Neuronal stem cell (in vitro differentiated cells): ENCODE measurements around the gene SESN3.

Experiments
- DNase-seq: peaks from one replicate; pipeline ENCODE4 v3.0.0-alpha.2; 2013; ENCODE audit warnings: low spot score
- H2AFZ ChIP-seq: one replicate; pipeline ENCODE4 v1.6.1; 2013; ENCODE audit warnings: mild to moderate bottlenecking, low read length, inconsistent platforms
- H2AK5ac ChIP-seq: 2 replicates; pipeline ENCODE4 v1.6.1; 2013; ENCODE audit warnings: low read depth, mild to moderate bottlenecking, inconsistent platforms, low read length, moderate library complexity, mixed read lengths
- H2BK120ac ChIP-seq: 2 replicates; pipeline ENCODE4 v1.6.1; 2013; ENCODE audit warnings: low read depth, mild to moderate bottlenecking, inconsistent platforms, low read length, moderate library complexity, mixed read lengths
- H2BK12ac ChIP-seq: one replicate; pipeline ENCODE4 v1.6.1; 2013; ENCODE audit warnings: low read length, inconsistent platforms
- H2BK15ac ChIP-seq: 2 replicates; pipeline ENCODE4 v1.6.1; 2013; ENCODE audit warnings: mild to moderate bottlenecking, low read length, inconsistent platforms, mixed read lengths
- H2BK5ac ChIP-seq: one replicate; pipeline ENCODE4 v1.6.1; 2013; ENCODE audit warnings: inconsistent platforms, mild to moderate bottlenecking, low read length, moderate library complexity
- H3K14ac ChIP-seq: one replicate; pipeline ENCODE4 v1.6.1; 2013; ENCODE audit warnings: low read length, inconsistent platforms
- H3K18ac ChIP-seq: 2 replicates; pipeline ENCODE4 v1.6.1; 2013; ENCODE audit warnings: low read length, inconsistent platforms
- H3K23ac ChIP-seq: 2 replicates; pipeline ENCODE4 v1.6.1; 2013; ENCODE audit warnings: low read depth, mild to moderate bottlenecking, mixed read lengths, low read length, inconsistent platforms; ENCODE audit not compliant: poor library complexity
- H3K27ac ChIP-seq: replicated peaks from 3 replicates; pipeline ENCODE4 v1.5.1; 2013; ENCODE audit warnings: low read length, inconsistent platforms
- H3K27me3 ChIP-seq, 3 experiments: 2 replicates each; pipeline ENCODE4 v1.6.1; 2013; ENCODE audit warnings: low read length in 3 of 3, mild to moderate bottlenecking in 2 of 3, inconsistent platforms in 1 of 3, low read depth in 1 of 3, mixed read lengths in 1 of 3, moderate library complexity in 1 of 3; ENCODE audit not compliant: control insufficient read depth in 3 of 3, insufficient read depth in 3 of 3
- H3K36me3 ChIP-seq, 2 donors: replicated peaks in 1 of 2; 2 replicates each; pipeline ENCODE4 v1.6.1; 2013; ENCODE audit warnings: low read length in 2 of 2; ENCODE audit not compliant: control insufficient read depth in 2 of 2, insufficient read depth in 2 of 2
- H3K4ac ChIP-seq: 2 replicates; pipeline ENCODE4 v1.6.1; 2013; ENCODE audit warnings: inconsistent platforms, mild to moderate bottlenecking, low read length, moderate library complexity
- H3K4me1 ChIP-seq, 2 donors: 1 replicate in 1 of 2; 2 replicates in 1 of 2; pipeline ENCODE4 v1.6.1; 2013; ENCODE audit warnings: low read length in 2 of 2, low read depth in 1 of 2; ENCODE audit not compliant: control insufficient read depth in 2 of 2, insufficient read depth in 1 of 2
- H3K4me2 ChIP-seq: one replicate; pipeline ENCODE4 v1.6.1; 2013; ENCODE audit warnings: mild to moderate bottlenecking, low read length, inconsistent platforms; ENCODE audit not compliant: insufficient read depth, poor library complexity, severe bottlenecking
- H3K4me3 ChIP-seq, 2 donors: 2 replicates each; pipeline ENCODE4 v1.5.1; 2013; ENCODE audit warnings: low read length in 2 of 2, mild to moderate bottlenecking in 2 of 2, inconsistent platforms in 1 of 2, moderate library complexity in 1 of 2
- H3K79me1 ChIP-seq: one replicate; pipeline ENCODE4 v1.6.1; 2013; ENCODE audit warnings: low read depth, mild to moderate bottlenecking, inconsistent platforms, low read length, moderate library complexity
- H3K9ac ChIP-seq: one replicate; pipeline ENCODE4 v1.6.1; 2013; ENCODE audit warnings: mild to moderate bottlenecking, low read depth, low read length, inconsistent platforms; ENCODE audit not compliant: poor library complexity
- H3K9me3 ChIP-seq, 2 donors: replicated peaks in 1 of 2; 2 replicates each; pipeline versions ENCODE3 to v1.6.1; 2013; ENCODE audit warnings: low read length in 2 of 2, mild to moderate bottlenecking in 2 of 2, inconsistent platforms in 1 of 2, low read depth in 1 of 2, mixed read lengths in 1 of 2, moderate library complexity in 1 of 2; ENCODE audit not compliant: control insufficient read depth in 2 of 2, insufficient read depth in 1 of 2
- H4K8ac ChIP-seq: one replicate; pipeline ENCODE4 v1.6.1; 2013; ENCODE audit warnings: low read depth, mild to moderate bottlenecking, inconsistent platforms, low read length, moderate library complexity
- H4K91ac ChIP-seq: one replicate; pipeline ENCODE4 v1.6.1; 2013; ENCODE audit warnings: low read length, low read depth, mild to moderate bottlenecking, inconsistent platforms; ENCODE audit not compliant: poor library complexity
- WGBS, 2 donors: extraction: QIAGEN DNeasy Blood & Tissue Kit; methylation state at CpG; one replicate each; pipeline ENCODE4 v1.1.7; 2013; ENCODE audit warnings: missing lambda C conversion rate in 2 of 2, mixed read lengths in 1 of 2; ENCODE audit not compliant: insufficient read length in 2 of 2, insufficient replicate concordance in 1 of 2; ENCODE audit errors: extremely low coverage in 2 of 2; 5-methylcytosine and 5-hydroxymethylcytosine counted together

SESN3 gene

DNA sequence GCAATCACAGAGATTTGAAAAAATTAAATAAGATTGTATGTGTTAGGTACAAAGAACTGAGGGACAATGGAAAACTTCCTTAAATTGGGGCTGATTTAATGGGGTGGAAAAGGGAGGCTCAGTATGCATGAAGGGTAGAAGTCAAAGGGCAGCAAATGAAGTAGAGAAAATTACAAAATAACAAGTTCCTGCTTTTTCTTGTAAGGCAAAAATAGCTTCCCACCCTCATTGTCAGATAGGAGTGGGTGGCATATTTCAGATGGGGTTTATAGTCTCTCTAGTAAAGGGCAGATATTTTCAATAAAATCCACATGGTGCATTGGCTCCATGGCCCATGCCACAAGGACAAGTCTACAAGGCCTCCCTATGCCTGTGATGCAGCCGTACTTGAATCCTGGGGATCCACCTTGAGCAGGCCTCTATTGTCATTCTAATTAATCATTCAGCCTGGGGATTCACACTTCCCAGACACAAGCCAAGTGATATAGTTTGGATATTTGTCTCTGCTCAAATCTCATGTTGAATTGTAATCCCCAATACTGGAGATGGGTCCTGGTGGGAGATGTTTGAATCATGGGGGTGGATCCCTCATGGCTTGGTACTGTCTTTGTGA is 36.7 kb upstream of the SESN3 start:
- Histone ChIP-seq H3K9me3 (no peaks in the 10 kb centered on the region), H2BK12ac (no peak overlapping the region), H2BK120ac (no peak overlapping the region), H3K4me1 (no peaks in the 10 kb centered on the region), H3K23ac (no peak overlapping the region), H4K91ac (no peak overlapping the region), H3K4ac (no peak overlapping the region), H3K4me2 (no peak overlapping the region), H2AFZ (no peak overlapping the region), H3K27me3 (no peaks in the 10 kb centered on the region), H2BK5ac (no peak overlapping the region), H2BK15ac (no peak overlapping the region), H3K4me3 (no peak overlapping the region), H3K79me1 (no peaks in the 10 kb centered on the region), H3K36me3 (no peaks in the 10 kb centered on the region), H2AK5ac (no peak overlapping the region), H3K9ac (no peak overlapping the region), H4K8ac (no peak overlapping the region), H3K14ac (no peak overlapping the region), H3K27ac (no peak overlapping the region), H3K18ac (no peak overlapping the region)
- WGBS, 2 donors: no CpG with 5 or more reads among the region's 1 CpG
- DNase-seq: no peak

DNA sequence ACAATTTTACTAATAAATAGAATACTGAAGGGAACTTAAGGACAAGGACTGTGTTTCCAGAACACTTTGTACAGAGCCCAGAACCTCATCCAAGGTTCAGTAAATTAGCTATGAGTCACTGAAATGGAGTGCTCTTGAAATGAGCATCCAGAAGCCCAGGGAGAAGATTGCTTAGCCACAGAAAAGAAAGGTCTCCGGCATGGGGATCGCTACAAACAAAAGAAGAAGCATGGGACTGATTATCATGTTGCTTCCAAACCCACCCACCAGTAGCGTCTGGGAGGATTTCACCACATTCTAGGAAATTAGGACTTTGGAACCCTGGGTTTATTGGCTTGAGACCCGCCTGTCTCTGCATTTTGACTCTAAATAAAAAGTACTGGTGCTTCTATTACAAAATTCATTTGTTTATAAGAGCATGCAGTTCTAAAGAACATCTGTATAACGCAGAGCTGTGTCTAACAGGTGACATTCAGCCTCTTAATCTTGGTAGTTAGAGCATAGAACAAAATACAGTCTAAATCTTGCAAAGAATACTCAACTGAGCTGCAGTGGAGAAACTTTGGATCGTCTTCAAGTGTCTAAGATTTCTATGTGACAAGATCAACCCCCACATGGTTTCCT is 35.9 kb upstream of the SESN3 start:
- no CpG with 5 or more reads among the region's 6 CpGs for WGBS, 2 donors
- H3K4me1 ChIP-seq: no peaks in the 10 kb centered on the region
- no peak overlapping the region for H3K14ac ChIP-seq

DNA sequence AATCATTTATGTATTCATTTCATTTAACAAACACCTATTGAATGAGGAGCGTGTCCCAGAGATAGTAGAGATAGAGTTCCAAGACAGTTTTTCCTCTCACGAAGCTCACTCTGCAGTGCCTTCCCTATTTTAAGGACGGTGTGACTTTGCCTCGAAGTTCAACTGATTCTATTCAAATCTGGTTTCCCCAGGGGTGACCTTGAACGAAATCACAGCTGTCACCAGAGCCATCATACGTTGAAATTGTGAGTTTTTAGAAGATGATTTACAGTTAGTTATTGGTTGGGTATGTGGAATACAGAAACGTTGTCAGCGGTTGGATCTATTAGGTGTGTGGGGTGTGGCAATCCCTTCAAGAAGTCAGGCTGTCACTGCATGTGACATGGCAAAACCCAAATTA is 33.9 kb upstream of the SESN3 start:
- H2BK15ac ChIP-seq: no peak overlapping the region
- no peak overlapping the region for H3K18ac ChIP-seq
- H4K8ac ChIP-seq: no peak overlapping the region
- no peak overlapping the region for H2BK5ac ChIP-seq
- H3K4me2 ChIP-seq: no peak overlapping the region
- no peak overlapping the region for H3K4me3 ChIP-seq
- no peak overlapping the region for H3K27ac ChIP-seq
- no CpG with 5 or more reads among the region's 8 CpGs for WGBS, 2 donors
- DNase-seq: no peak
- H3K4me1 ChIP-seq: no peaks in the 10 kb centered on the region
- no peak overlapping the region for H2AK5ac ChIP-seq
- no peak overlapping the region for H3K23ac ChIP-seq
- H3K36me3 ChIP-seq: no peaks in the 10 kb centered on the region
- H3K9ac ChIP-seq: no peak overlapping the region
- H3K9me3 ChIP-seq: no peaks in the 10 kb centered on the region
- no peak overlapping the region for H2BK120ac ChIP-seq
- no peak overlapping the region for H2AFZ ChIP-seq
- no peak overlapping the region for H4K91ac ChIP-seq
- H3K4ac ChIP-seq: no peak overlapping the region
- H3K79me1 ChIP-seq: no peaks in the 10 kb centered on the region
- no peaks in the 10 kb centered on the region for H3K27me3 ChIP-seq
- H2BK12ac ChIP-seq: no peak overlapping the region
- H3K14ac ChIP-seq: no peak overlapping the region

More for the DNA sequence above, 35.9 kb upstream of the SESN3 start:
- Histone ChIP-seq H3K9ac (no peak overlapping the region), H3K4me3 (no peak overlapping the region), H3K4ac (no peak overlapping the region), H2AFZ (no peak overlapping the region), H2BK12ac (no peak overlapping the region), H2BK5ac (no peak overlapping the region), H4K91ac (no peak overlapping the region), H3K27me3 (no peaks in the 10 kb centered on the region), H3K23ac (no peak overlapping the region), H3K79me1 (no peaks in the 10 kb centered on the region), H2BK120ac (no peak overlapping the region), H2AK5ac (no peak overlapping the region), H3K4me2 (no peak overlapping the region), H3K27ac (no peak overlapping the region), H2BK15ac (no peak overlapping the region), H3K9me3 (no peaks in the 10 kb centered on the region), H3K18ac (no peak overlapping the region), H3K36me3 (no peaks in the 10 kb centered on the region), H4K8ac (no peak overlapping the region)
- DNase-seq: no peak

DNA sequence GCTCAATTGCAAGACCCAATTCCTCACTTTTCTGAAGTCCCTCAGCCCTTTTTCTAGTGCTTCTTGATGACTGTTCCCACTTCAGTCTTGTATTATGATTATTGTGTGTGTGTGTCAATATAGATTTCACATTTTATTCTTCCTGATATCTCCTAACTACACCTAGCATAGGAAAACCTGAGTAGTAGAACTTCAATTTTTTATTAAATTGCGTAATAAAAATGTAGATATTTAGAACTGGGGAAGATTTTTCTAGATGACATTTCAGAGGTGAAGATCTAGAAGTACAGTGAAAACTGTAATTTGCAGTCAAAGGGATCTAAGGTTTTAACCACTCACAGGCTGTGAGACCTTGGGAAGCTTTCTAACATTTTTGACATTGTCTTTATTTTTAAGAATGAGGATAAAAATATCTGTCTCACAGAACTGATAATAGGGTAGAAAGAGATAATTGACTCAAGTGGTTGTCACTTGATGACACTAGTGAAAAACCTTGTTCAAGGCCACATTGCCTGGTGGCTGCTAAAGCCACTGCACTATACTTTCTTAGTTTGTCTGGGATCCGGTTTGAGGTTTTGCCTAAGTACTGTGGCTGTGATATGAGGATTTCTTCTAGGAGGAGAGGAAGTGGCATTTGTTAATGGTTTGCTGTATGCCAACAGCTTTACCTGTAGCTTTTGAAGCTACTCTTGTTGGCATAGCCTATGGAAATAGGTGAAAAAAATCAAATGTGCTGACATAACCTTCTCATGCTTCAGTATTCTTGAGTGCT is 32.2 kb upstream of the SESN3 start:
- no peak overlapping the region for H2BK15ac ChIP-seq
- H3K14ac ChIP-seq: no peak overlapping the region
- H3K79me1 ChIP-seq: no peaks in the 10 kb centered on the region
- H3K36me3 ChIP-seq: no peaks in the 10 kb centered on the region
- H3K4me1 ChIP-seq: no peaks in the 10 kb centered on the region
- no peak for DNase-seq
- 100% methylated on average over 1 of the region's 2 CpGs for WGBS, 2 donors
- no peak overlapping the region for H2BK120ac ChIP-seq
- H2AFZ ChIP-seq: no peak overlapping the region
- no peak overlapping the region for H3K27ac ChIP-seq
- no peak overlapping the region for H2BK5ac ChIP-seq
- H3K4ac ChIP-seq: no peak overlapping the region
- H3K4me2 ChIP-seq: no peak overlapping the region
- H3K4me3 ChIP-seq: no peak overlapping the region
- H3K18ac ChIP-seq: no peak overlapping the region
- no peak overlapping the region for H2BK12ac ChIP-seq
- no peak overlapping the region for H4K91ac ChIP-seq
- no peaks in the 10 kb centered on the region for H3K27me3 ChIP-seq
- no peak overlapping the region for H2AK5ac ChIP-seq
- H4K8ac ChIP-seq: no peak overlapping the region
- no peak overlapping the region for H3K23ac ChIP-seq
- no peak overlapping the region for H3K9ac ChIP-seq
- no peaks in the 10 kb centered on the region for H3K9me3 ChIP-seq
